Esophagus squamous epithelium (tissue), 4 donors: ENCODE results near the gene LACRT.

Experiments
- CTCF ChIP-seq, 6 experiments: fragments of 450-650 bp in 4 of 6; fragments of 200-600 bp in 2 of 6; sonication (generic) in 2 of 6; IDR thresholded peaks; one replicate each; pipeline ENCODE4 v1.5.1; 2016 to 2019; ENCODE audit warnings: antibody characterized with exemption in 6 of 6, mild to moderate bottlenecking in 4 of 6, moderate library complexity in 4 of 6
- POLR2A ChIP-seq, 4 donors: fragments of 450-650 bp; IDR thresholded peaks; one replicate each; pipeline ENCODE4 v1.6.1; 2017; ENCODE audit warnings: antibody characterized with exemption in 4 of 4, mild to moderate bottlenecking in 4 of 4, moderate library complexity in 3 of 4

GRCh38 chr12:54622463-54623183 is 12.1 kb downstream of the LACRT start:
- TF ChIP-seq CTCF (IDR thresholded peaks at IDR 0.05) (peak in 1 of 6 experiments; percentile 14), POLR2A (IDR thresholded peaks at IDR 0.05) (no peak)
